Gastroesophageal sphincter (tissue), 3 donors: ENCODE measurements around the gene C3.

Experiments used
- CTCF ChIP-seq, 4 experiments: fragments of 200-600 bp in 2 of 4; fragments of 450-650 bp in 2 of 4; sonication (generic) in 1 of 4; IDR thresholded peaks; one replicate each; pipeline ENCODE4 v1.5.1; 2017 to 2019; ENCODE audit warnings: antibody characterized with exemption in 4 of 4, mild to moderate bottlenecking in 2 of 4, moderate library complexity in 2 of 4
- EP300 ChIP-seq: sonication (generic); formaldehyde crosslinking; IDR thresholded peaks from one replicate; pipeline ENCODE4 v1.6.1; 2017; ENCODE audit warnings: antibody characterized with exemption, mild to moderate bottlenecking
- POLR2A ChIP-seq, 2 donors: fragments of 450-650 bp; IDR thresholded peaks; one replicate each; pipeline ENCODE4 v1.6.1; 2017; ENCODE audit warnings: antibody characterized with exemption in 2 of 2, mild to moderate bottlenecking in 2 of 2, moderate library complexity in 1 of 2
- POLR2AphosphoS5 ChIP-seq: sonication (generic); formaldehyde crosslinking; IDR thresholded peaks from one replicate; pipeline ENCODE4 v1.6.1; 2017; ENCODE audit warnings: antibody characterized with exemption

- TF ChIP-seq CTCF (IDR thresholded peaks at IDR 0.05) = no peak
- TF ChIP-seq POLR2AphosphoS5 = no peak
- TF ChIP-seq EP300 = no peak
- TF ChIP-seq POLR2A (IDR thresholded peaks at IDR 0.05) = no peak
Measured at GRCh38 chr19:6687114-6687513, 33.3 kb downstream of the C3 start.
